IPS DF 6.9 (cell line): ENCODE measurements around the gene ARHGAP22.
"Not testable (repeated sequence)": the region's sequence is repeated elsewhere in the genome, so short reads cannot be mapped to it uniquely, and the experiment has no call there.

ENCODE experiments used
- DNase-seq: peaks from one replicate; pipeline ENCODE4 v3.0.0-alpha.2; 2013; ENCODE audit warnings: low read depth, low spot score
- H3K27ac ChIP-seq: one replicate; pipeline ENCODE4 v1.5.1; 2013; ENCODE audit warnings: low read length, control low read depth
- H3K27me3 ChIP-seq: 2 replicates; pipeline ENCODE4 v1.6.1; 2013; ENCODE audit warnings: mild to moderate bottlenecking, low read length; ENCODE audit not compliant: control insufficient read depth, insufficient read depth
- H3K36me3 ChIP-seq: 2 replicates; pipeline ENCODE4 v1.6.1; 2013; ENCODE audit warnings: low read length; ENCODE audit not compliant: control insufficient read depth, insufficient read depth
- H3K4me1 ChIP-seq: 2 replicates; pipeline ENCODE4 v1.6.1; 2013; ENCODE audit warnings: low read length; ENCODE audit not compliant: control insufficient read depth, insufficient read depth
- H3K4me3 ChIP-seq: 2 replicates; pipeline ENCODE4 v1.5.1; 2013; ENCODE audit warnings: mild to moderate bottlenecking, low read length
- H3K9me3 ChIP-seq: 2 replicates; pipeline ENCODE4 v1.6.1; 2013; ENCODE audit warnings: low read length, inconsistent platforms; ENCODE audit not compliant: control insufficient read depth, insufficient read depth
- WGBS: extraction: QIAGEN DNeasy Blood & Tissue Kit; methylation state at CpG from one replicate; pipeline ENCODE4 v1.1.7; 2013; ENCODE audit warnings: mixed read lengths, missing lambda C conversion rate; ENCODE audit not compliant: insufficient read length, insufficient coverage; 5-methylcytosine and 5-hydroxymethylcytosine counted together

ARHGAP22 gene

GRCh38 chr10:48645600-48645999 lies 40.7 kb upstream of the ARHGAP22 start:
- no peak overlapping the region for H3K4me3 ChIP-seq
- no CpG with 5 or more reads among the region's 1 CpG for WGBS
- H3K36me3 ChIP-seq, result no peaks in the 10 kb centered on the region
- no peak overlapping the region for H3K27ac ChIP-seq
- no peaks in the 10 kb centered on the region for H3K9me3 ChIP-seq
- no peaks in the 10 kb centered on the region for H3K27me3 ChIP-seq
- H3K4me1 ChIP-seq, result no peaks in the 10 kb centered on the region
- DNase-seq, result no peak

- H3K27ac ChIP-seq, H3K36me3 ChIP-seq, DNase-seq, H3K4me1 ChIP-seq, H3K27me3 ChIP-seq, H3K4me3 ChIP-seq, H3K9me3 ChIP-seq: not testable (repeated sequence)
- WGBS, result no CpG with 5 or more reads among the region's 4 CpGs
Observed at GRCh38 chr10:48641099-48641690, 36.3 kb upstream of the ARHGAP22 start.

GRCh38 chr10:48640326-48640725 lies 35.5 kb upstream of the ARHGAP22 start:
- no peak for DNase-seq
- no CpG with 5 or more reads among the region's 1 CpG for WGBS
- Histone ChIP-seq H3K27ac (no peak overlapping the region), H3K27me3 (no peaks in the 10 kb centered on the region), H3K4me3 (no peak overlapping the region), H3K9me3 (no peaks in the 10 kb centered on the region), H3K36me3 (no peaks in the 10 kb centered on the region), H3K4me1 (no peaks in the 10 kb centered on the region)

- Histone ChIP-seq H3K36me3 (no peaks in the 10 kb centered on the region), H3K9me3 (no peaks in the 10 kb centered on the region), H3K4me1 (no peaks in the 10 kb centered on the region), H3K27me3 (no peaks in the 10 kb centered on the region), H3K4me3 (no peak overlapping the region), H3K27ac (no peak overlapping the region)
- no peak for DNase-seq
- WGBS, result no CpG with 5 or more reads among the region's 1 CpG
Observed at GRCh38 chr10:48639632-48640031, 34.8 kb upstream of the ARHGAP22 start.

- H3K36me3 ChIP-seq, result no peaks in the 10 kb centered on the region
- no CpG with 5 or more reads among the region's 4 CpGs for WGBS
- DNase-seq, result no peak
- H3K4me1 ChIP-seq, result no peaks in the 10 kb centered on the region
- no peaks in the 10 kb centered on the region for H3K27me3 ChIP-seq
- no peaks in the 10 kb centered on the region for H3K9me3 ChIP-seq
- H3K4me3 ChIP-seq, result no peak overlapping the region
- no peak overlapping the region for H3K27ac ChIP-seq
Observed at GRCh38 chr10:48638739-48639527, 34.1 kb upstream of the ARHGAP22 start.

- Histone ChIP-seq H3K27ac (no peak overlapping the region), H3K36me3 (no peaks in the 10 kb centered on the region), H3K9me3 (no peaks in the 10 kb centered on the region), H3K4me3 (no peak overlapping the region), H3K27me3 (no peaks in the 10 kb centered on the region), H3K4me1 (no peaks in the 10 kb centered on the region)
- no peak for DNase-seq
- WGBS, result no CpG with 5 or more reads among the region's 4 CpGs
Observed at GRCh38 chr10:48638158-48638557, 33.3 kb upstream of the ARHGAP22 start.

GRCh38 chr10:48636901-48637300 lies 32.0 kb upstream of the ARHGAP22 start:
- WGBS, result no CpG with 5 or more reads among the region's 3 CpGs
- Histone ChIP-seq H3K27me3 (no peaks in the 10 kb centered on the region), H3K4me3 (no peak overlapping the region), H3K36me3 (no peaks in the 10 kb centered on the region), H3K27ac (no peak overlapping the region), H3K4me1 (no peaks in the 10 kb centered on the region), H3K9me3 (no peaks in the 10 kb centered on the region)
- DNase-seq, result no peak

- Histone ChIP-seq H3K27me3 (no peaks in the 10 kb centered on the region), H3K9me3 (no peaks in the 10 kb centered on the region), H3K36me3 (no peaks in the 10 kb centered on the region), H3K4me3 (no peak overlapping the region), H3K27ac (no peak overlapping the region), H3K4me1 (no peaks in the 10 kb centered on the region)
- no CpG with 5 or more reads among the region's 3 CpGs for WGBS
- DNase-seq, result no peak
Observed at GRCh38 chr10:48636231-48636630, 31.4 kb upstream of the ARHGAP22 start.

- Histone ChIP-seq H3K9me3 (no peaks in the 10 kb centered on the region), H3K4me3 (no peak overlapping the region), H3K27ac (no peak overlapping the region), H3K4me1 (no peaks in the 10 kb centered on the region), H3K27me3 (no peaks in the 10 kb centered on the region), H3K36me3 (no peaks in the 10 kb centered on the region)
- WGBS, result no CpG with 5 or more reads among the region's 8 CpGs
- DNase-seq, result no peak
Observed at GRCh38 chr10:48634984-48635557, 30.2 kb upstream of the ARHGAP22 start.

GRCh38 chr10:48634198-48634983 lies 29.5 kb upstream of the ARHGAP22 start:
- DNase-seq, result no peak
- no CpG with 5 or more reads among the region's 5 CpGs for WGBS
- H3K36me3 ChIP-seq, result no peaks in the 10 kb centered on the region
- no peak overlapping the region for H3K4me3 ChIP-seq
- no peaks in the 10 kb centered on the region for H3K4me1 ChIP-seq
- no peaks in the 10 kb centered on the region for H3K9me3 ChIP-seq
- no peaks in the 10 kb centered on the region for H3K27me3 ChIP-seq
- H3K27ac ChIP-seq, result no peak overlapping the region
